Loucy (cell line): ENCODE measurements around the gene TCL1A.

Experiments
- CTCF ChIP-seq: fragments of 200-600 bp; sonication (generic); conservative IDR thresholded peaks from 2 replicates; pipeline ENCODE4 v1.5.1; 2014; ENCODE audit warnings: mild to moderate bottlenecking, antibody characterized with exemption, low read length
- EZH2phosphoT487 ChIP-seq: fragments of 200-600 bp; IDR thresholded peaks from 2 replicates; pipeline ENCODE4 v1.6.1; 2018; ENCODE audit warnings: antibody characterized with exemption, mild to moderate bottlenecking, moderate library complexity, borderline replicate concordance

- no peak for TF ChIP-seq CTCF
- no peak for TF ChIP-seq EZH2phosphoT487
These were observed 6.6 kb downstream of the TCL1A start for GRCh38 chr14:95707327-95707726.
